Caco-2 (cell line): Measurements from ENCODE around the gene CDK14. TPM values are rescaled to one million over a fixed set of nuclear protein-coding genes. Genes with fewer than 3 reads are reported as not detected.
"Not testable (repeated sequence)": the region's sequence is repeated elsewhere in the genome, so short reads cannot be mapped to it uniquely, and the experiment has no call there.

Source experiments
- BruUV-seq: library from RNA; stranded (reverse); fragments of 400-500 nt; replicated peaks from 2 replicates; lab custom pipeline; 2021; lab: Mats Ljungman, UMichigan
- CTCF ChIA-PET: fragments of 300-600 bp; sonication (Branson Sonifier 250); formaldehyde crosslinking; loops from one replicate; lab custom pipeline; 2022; ENCODE audit warnings: antibody characterized with exemption; lab: Charles Lee
- POLR2A ChIA-PET: fragments of 300-600 bp; sonication (Branson Sonifier 250); formaldehyde crosslinking; loops from one replicate; lab custom pipeline; 2022; ENCODE audit warnings: antibody characterized with exemption; lab: Charles Lee
- DNase-seq, 2 experiments: peaks; one replicate each; pipeline versions ENCODE4 v3.0.0 to v3.0.0-alpha.2; 2020 to 2022
- H3K27me3 ChIP-seq: replicated peaks from 2 replicates; pipeline ENCODE4 v1.6.0; 2011; ENCODE audit warnings: low read length; ENCODE audit not compliant: control insufficient read depth, insufficient read depth
- H3K36me3 ChIP-seq: 2 replicates; pipeline ENCODE4 v1.5.1; 2011; ENCODE audit warnings: low read length; ENCODE audit not compliant: control insufficient read depth, insufficient read depth
- H3K4me1 ChIP-seq: fragments of 250-450 bp; sonication (Bioruptor Pico); 2 replicates; pipeline ENCODE4 v1.5.1; 2020; ENCODE audit warnings: mild to moderate bottlenecking
- H3K4me3 ChIP-seq: 2 replicates; pipeline ENCODE4 v1.5.1; 2011; ENCODE audit warnings: low read depth, mild to moderate bottlenecking, control low read depth, low read length
- H3K9me3 ChIP-seq: fragments of 250-450 bp; sonication (Bioruptor Pico); 2 replicates; pipeline ENCODE4 v1.5.1; 2020; ENCODE audit warnings: mild to moderate bottlenecking, moderate library complexity
- H3K27ac Mint-ChIP-seq: one replicate; pipeline ENCODE4 v1.8.0; 2022; ENCODE audit warnings: mixed read lengths; ENCODE audit not compliant: unreplicated experiment
- H3K27me3 Mint-ChIP-seq: one replicate; pipeline ENCODE4 v1.8.0; 2022; ENCODE audit warnings: mixed read lengths; ENCODE audit not compliant: insufficient read depth, unreplicated experiment
- H3K36me3 Mint-ChIP-seq: one replicate; pipeline ENCODE4 v1.8.0; 2022; ENCODE audit warnings: mild to moderate bottlenecking, mixed read lengths; ENCODE audit not compliant: insufficient read depth, unreplicated experiment
- H3K4me1 Mint-ChIP-seq: one replicate; pipeline ENCODE4 v1.8.0; 2022; ENCODE audit warnings: low read depth, mixed read lengths; ENCODE audit not compliant: unreplicated experiment
- H3K4me3 Mint-ChIP-seq: one replicate; pipeline ENCODE4 v1.8.0; 2022; ENCODE audit warnings: mild to moderate bottlenecking, moderate library complexity, mixed read lengths; ENCODE audit not compliant: unreplicated experiment
- H3K9me3 Mint-ChIP-seq: one replicate; pipeline ENCODE4 v1.8.0; 2022; ENCODE audit warnings: mixed read lengths; ENCODE audit not compliant: unreplicated experiment
- intact Hi-C: fragments of 100-400 bp; cut with micrococcal nuclease; formaldehyde crosslinking; loops from one replicate; pipeline ENCODE4 v1.10.0; 2022; ENCODE audit not compliant: unreplicated experiment
- total RNA-seq: library from RNA; stranded (reverse); gene quantifications from 2 replicates; pipeline ENCODE4 v1.2.3, GENCODE V29; 2022
- TF ChIP-seq, protein P1 (sequence below), 2 experiments: fragments of 200-600 bp in 1 of 2; IDR thresholded peaks; 1 replicate in 1 of 2; 2 replicates in 1 of 2; pipeline versions ENCODE4 v1.5.1 to v1.8.0; 2011 to 2022; ENCODE audit warnings: antibody characterized with exemption in 1 of 2, control low read depth in 1 of 2, inconsistent platforms in 1 of 2, low read depth in 1 of 2, low read length in 1 of 2, mild to moderate bottlenecking in 1 of 2, moderate library complexity in 1 of 2; ENCODE audit not compliant: insufficient read depth in 1 of 2, severe bottlenecking in 1 of 2, unreplicated experiment in 1 of 2

CDK14 gene
- total RNA-seq, 1 experiment from 2014 or later: 18.2 TPM

DNA sequence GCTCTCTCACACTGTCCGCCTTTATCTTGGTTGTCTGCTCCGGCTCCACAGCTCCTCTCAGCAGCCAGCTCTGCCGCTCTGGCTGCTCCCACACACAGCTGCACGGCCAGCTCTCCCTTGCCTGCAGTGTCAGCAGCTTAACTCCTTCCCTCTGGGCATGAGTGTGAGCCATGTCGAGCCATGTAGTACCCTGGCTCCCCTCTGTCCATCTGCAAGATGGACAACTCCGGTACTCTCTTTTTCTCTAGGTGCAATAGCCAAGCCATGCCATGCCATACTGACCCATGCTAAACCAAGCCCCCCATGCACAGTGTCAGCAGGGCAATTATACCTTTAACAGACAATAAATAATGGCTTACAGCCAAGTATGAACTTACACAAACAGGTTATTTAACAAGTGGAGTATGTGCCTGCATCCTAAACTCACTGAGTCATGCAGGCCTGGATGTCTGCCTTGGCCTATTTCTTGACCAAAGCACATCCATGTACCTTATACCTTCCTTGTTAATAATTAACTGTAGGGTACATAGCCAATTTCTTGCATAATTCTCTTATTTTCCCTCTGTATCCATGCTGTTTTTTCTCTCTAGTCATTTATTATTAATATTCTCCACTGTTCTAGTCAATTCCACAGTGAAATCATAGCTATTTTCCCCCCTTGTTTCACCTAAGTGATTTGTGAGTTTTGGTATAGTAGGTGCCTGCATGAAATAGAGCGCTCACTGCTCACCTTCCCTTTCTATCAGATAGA lies 170.9 kb downstream of the CDK14 start:
- Mint-ChIP-seq H3K27ac (peak overlapping the region; percentile 92), H3K9me3 (peaks cover 17% of the 10 kb centered on the region), H3K27me3 (no peaks in the 10 kb centered on the region), H3K4me1 (peaks cover 47% of the 10 kb centered on the region), H3K4me3 (peak overlapping the region; percentile 27), H3K36me3 (peaks cover 7% of the 10 kb centered on the region)
- POLR2A ChIA-PET: interaction anchor here (0.6 kb wide), 1 partner anchor 88 kb away, joined by 6 read pairs; no protein-coding TSS in a partner anchor
- CTCF ChIA-PET: interaction anchor here (0.6 kb wide), 1 partner anchor 17 kb away, joined by 3 read pairs; no protein-coding TSS in a partner anchor
- Histone ChIP-seq H3K9me3 (no peaks in the 10 kb centered on the region), H3K4me1 (peaks cover 41% of the 10 kb centered on the region), H3K27me3 (no peaks in the 10 kb centered on the region), H3K4me3 (no peak overlapping the region), H3K36me3 (no peaks in the 10 kb centered on the region)
- DNase-seq: peak; percentile 63 to 77
- BruUV-seq: no TSS peak
- intact Hi-C loops: loop anchor here (1.0 to 5.0 kb wide), 2 partner anchors 50 to 160 kb away; no protein-coding TSS in a partner anchor
- TF ChIP-seq, protein P1, sequence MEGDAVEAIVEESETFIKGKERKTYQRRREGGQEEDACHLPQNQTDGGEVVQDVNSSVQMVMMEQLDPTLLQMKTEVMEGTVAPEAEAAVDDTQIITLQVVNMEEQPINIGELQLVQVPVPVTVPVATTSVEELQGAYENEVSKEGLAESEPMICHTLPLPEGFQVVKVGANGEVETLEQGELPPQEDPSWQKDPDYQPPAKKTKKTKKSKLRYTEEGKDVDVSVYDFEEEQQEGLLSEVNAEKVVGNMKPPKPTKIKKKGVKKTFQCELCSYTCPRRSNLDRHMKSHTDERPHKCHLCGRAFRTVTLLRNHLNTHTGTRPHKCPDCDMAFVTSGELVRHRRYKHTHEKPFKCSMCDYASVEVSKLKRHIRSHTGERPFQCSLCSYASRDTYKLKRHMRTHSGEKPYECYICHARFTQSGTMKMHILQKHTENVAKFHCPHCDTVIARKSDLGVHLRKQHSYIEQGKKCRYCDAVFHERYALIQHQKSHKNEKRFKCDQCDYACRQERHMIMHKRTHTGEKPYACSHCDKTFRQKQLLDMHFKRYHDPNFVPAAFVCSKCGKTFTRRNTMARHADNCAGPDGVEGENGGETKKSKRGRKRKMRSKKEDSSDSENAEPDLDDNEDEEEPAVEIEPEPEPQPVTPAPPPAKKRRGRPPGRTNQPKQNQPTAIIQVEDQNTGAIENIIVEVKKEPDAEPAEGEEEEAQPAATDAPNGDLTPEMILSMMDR (IDR thresholded peaks at IDR 0.05; ENCODE audit: insufficient read depth in 1 of 2, low read depth in 1 of 2, low read length in 1 of 2, severe bottlenecking in 1 of 2, unreplicated experiment in 1 of 2): no peak

DNA sequence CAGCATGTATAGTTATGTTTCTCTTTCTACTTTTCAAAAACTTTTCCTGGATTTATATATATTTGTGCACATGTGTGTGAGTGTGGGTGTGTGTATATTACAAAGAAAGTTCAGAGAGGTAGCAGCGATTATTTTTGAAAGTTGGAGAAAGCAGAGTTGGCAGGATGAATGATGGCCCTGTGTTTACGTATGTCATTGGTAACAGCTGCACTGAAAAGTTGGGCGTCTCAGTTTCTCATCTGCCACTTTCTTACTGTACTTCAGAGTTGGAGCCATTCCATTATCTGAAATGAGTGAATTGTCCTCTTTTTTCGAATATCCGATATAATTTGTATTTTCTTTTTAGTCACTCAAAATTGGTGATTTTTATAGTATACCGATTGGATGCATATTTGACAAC lies 172.2 kb downstream of the CDK14 start:
- no peaks in the 10 kb centered on the region; the same call in 1 of the 2 replicates for H3K36me3 ChIP-seq
- no peak for DNase-seq
- Mint-ChIP-seq H3K27me3 (no peaks in the 10 kb centered on the region), H3K4me3 (no peak overlapping the region), H3K9me3 (peaks cover 17% of the 10 kb centered on the region), H3K4me1 (peaks cover 47% of the 10 kb centered on the region), H3K27ac (peak overlapping the region; percentile 92), H3K36me3 (peaks cover 7% of the 10 kb centered on the region)
- POLR2A ChIA-PET: no interaction called here
- TF ChIP-seq, protein P1 (IDR thresholded peaks at IDR 0.05; ENCODE audit: insufficient read depth in 1 of 2, low read depth in 1 of 2, low read length in 1 of 2, severe bottlenecking in 1 of 2, unreplicated experiment in 1 of 2): no peak
- CTCF ChIA-PET: no interaction called here
- H3K4me1 ChIP-seq: peaks cover 41% of the 10 kb centered on the region
- no TSS peak for BruUV-seq
- no peak overlapping the region for H3K4me3 ChIP-seq
- no peaks in the 10 kb centered on the region for H3K27me3 ChIP-seq
- intact Hi-C loops: loop anchor here (5.0 kb wide), 1 partner anchor 159 kb away; no protein-coding TSS in a partner anchor
- H3K9me3 ChIP-seq: no peaks in the 10 kb centered on the region

DNA sequence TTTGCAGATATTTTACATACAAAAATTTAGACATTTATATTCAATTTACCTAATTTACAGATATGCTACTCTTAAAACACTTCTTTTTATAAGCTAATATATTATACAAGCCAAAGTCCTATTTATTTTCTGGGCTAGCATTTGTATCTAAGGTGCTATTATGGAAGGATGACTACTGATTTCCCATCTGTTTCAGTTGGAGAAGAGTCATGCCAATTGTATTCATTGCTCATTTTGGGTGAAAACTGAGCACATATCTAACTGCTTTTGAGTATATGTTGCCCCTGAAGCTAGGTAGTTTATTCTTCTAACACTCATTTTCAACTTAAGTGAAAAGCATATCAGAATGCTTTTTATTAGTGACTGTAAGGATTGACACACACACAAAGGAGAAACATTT lies 172.9 kb downstream of the CDK14 start:
- Mint-ChIP-seq H3K36me3 (peaks cover 7% of the 10 kb centered on the region), H3K4me1 (peaks cover 45% of the 10 kb centered on the region), H3K9me3 (peaks cover 17% of the 10 kb centered on the region), H3K27me3 (no peaks in the 10 kb centered on the region), H3K27ac (no peak overlapping the region), H3K4me3 (no peak overlapping the region)
- Histone ChIP-seq H3K36me3 (no peaks in the 10 kb centered on the region; the same call in 1 of the 2 replicates), H3K4me3 (no peak overlapping the region), H3K9me3 (no peaks in the 10 kb centered on the region), H3K4me1 (peaks cover 41% of the 10 kb centered on the region), H3K27me3 (no peaks in the 10 kb centered on the region)
- POLR2A ChIA-PET: interaction anchor here (0.6 kb wide), 1 partner anchor 21 kb away, joined by 6 read pairs; no protein-coding TSS in a partner anchor
- intact Hi-C loops: loop anchor here (5.0 kb wide), 1 partner anchor 158 kb away; no protein-coding TSS in a partner anchor
- no TSS peak for BruUV-seq
- CTCF ChIA-PET: no interaction called here
- no peak for DNase-seq
- TF ChIP-seq, protein P1 (IDR thresholded peaks at IDR 0.05; ENCODE audit: insufficient read depth in 1 of 2, low read depth in 1 of 2, low read length in 1 of 2, severe bottlenecking in 1 of 2, unreplicated experiment in 1 of 2): no peak

DNA sequence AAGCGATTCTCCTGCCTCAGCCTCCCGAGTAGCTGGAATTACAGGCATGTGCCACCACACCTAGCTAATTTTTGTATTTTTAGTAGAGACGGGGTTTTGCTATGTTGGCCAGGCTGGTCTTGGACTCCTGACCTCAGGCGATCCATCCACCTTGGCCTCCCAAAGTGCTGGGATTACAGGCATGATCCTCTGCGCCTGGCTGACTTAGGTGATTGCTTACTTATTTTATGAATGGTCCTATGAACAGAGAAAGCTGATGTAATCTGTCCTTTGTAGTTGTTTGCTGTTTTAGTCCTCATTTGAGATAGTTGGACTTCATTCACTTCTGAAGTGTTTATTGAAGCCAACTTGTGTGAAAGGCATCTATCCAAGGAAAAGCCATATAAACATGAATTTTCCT lies 173.4 kb downstream of the CDK14 start:
- DNase-seq, H3K4me3 ChIP-seq, H3K4me3 Mint-ChIP-seq, H3K27me3 Mint-ChIP-seq, CTCF ChIA-PET, H3K27me3 ChIP-seq, H3K9me3 ChIP-seq, BruUV-seq, H3K36me3 ChIP-seq, H3K36me3 Mint-ChIP-seq, POLR2A ChIA-PET: not testable (repeated sequence)
- H3K4me1 Mint-ChIP-seq: peaks cover 39% of the 10 kb centered on the region
- intact Hi-C loops: loop anchor here (5.0 kb wide), 1 partner anchor 158 kb away; no protein-coding TSS in a partner anchor
- H3K9me3 Mint-ChIP-seq: peaks cover 17% of the 10 kb centered on the region
- H3K27ac Mint-ChIP-seq: peak overlapping the region; percentile 49
- H3K4me1 ChIP-seq: peaks cover 36% of the 10 kb centered on the region
